Keratinocyte (primary cell): ENCODE results near the gene CMIP.

Experiments
- EZH2 ChIP-seq: IDR thresholded peaks from one replicate; pipeline ENCODE4 v1.6.1; 2012; ENCODE audit warnings: inconsistent platforms, mild to moderate bottlenecking, low read length, moderate library complexity
- TF ChIP-seq, protein P1 (sequence below), 3 experiments: IDR thresholded peaks in 1 of 3; conservative IDR thresholded peaks in 1 of 3; optimal IDR thresholded peaks in 1 of 3; 2 replicates in 2 of 3; 3 replicates in 1 of 3; pipeline versions ENCODE3 to v1.5.1; 2011; ENCODE audit warnings: low read length in 3 of 3, mild to moderate bottlenecking in 3 of 3, moderate library complexity in 2 of 3, control low read depth in 1 of 3, inconsistent platforms in 1 of 3; ENCODE audit not compliant: insufficient read depth in 2 of 3; ENCODE audit errors: extremely low read depth in 1 of 3

DNA sequence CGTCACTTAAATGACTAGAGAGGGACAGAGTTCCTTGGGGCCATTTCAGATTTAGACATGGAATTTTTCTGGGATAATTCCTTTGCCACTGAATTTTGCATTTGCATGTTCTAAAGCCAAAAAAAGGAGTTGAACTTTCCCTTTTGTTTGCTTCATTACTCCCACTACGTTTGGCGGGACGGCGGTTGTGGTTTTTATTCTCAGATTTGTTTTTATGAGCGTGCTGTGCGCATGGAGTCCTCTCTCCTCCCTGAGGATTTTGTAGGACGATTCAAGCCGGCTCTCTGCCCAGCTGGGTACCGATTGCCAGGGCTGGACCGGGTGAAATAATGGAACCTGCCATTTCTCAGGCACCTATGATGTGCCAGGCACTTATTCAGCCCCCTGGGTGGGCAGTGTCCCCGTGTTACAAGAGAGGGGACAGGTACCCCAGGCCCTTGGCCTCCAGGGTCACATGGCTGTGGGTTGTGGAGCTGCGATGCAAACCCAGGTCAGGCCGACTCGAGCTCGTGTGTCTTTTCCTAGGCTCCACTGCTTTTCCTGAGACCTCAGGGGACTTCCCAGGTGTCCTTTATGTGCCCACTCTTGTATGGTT, 18.8 kb downstream of the CMIP start:
- TF ChIP-seq, protein P1, sequence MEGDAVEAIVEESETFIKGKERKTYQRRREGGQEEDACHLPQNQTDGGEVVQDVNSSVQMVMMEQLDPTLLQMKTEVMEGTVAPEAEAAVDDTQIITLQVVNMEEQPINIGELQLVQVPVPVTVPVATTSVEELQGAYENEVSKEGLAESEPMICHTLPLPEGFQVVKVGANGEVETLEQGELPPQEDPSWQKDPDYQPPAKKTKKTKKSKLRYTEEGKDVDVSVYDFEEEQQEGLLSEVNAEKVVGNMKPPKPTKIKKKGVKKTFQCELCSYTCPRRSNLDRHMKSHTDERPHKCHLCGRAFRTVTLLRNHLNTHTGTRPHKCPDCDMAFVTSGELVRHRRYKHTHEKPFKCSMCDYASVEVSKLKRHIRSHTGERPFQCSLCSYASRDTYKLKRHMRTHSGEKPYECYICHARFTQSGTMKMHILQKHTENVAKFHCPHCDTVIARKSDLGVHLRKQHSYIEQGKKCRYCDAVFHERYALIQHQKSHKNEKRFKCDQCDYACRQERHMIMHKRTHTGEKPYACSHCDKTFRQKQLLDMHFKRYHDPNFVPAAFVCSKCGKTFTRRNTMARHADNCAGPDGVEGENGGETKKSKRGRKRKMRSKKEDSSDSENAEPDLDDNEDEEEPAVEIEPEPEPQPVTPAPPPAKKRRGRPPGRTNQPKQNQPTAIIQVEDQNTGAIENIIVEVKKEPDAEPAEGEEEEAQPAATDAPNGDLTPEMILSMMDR (optimal IDR thresholded peaks at IDR 0.05 in 1 of 3, IDR thresholded peaks at IDR 0.05 in 1 of 3, conservative IDR thresholded peaks at IDR 0.05 in 1 of 3; ENCODE audit: extremely low read depth in 1 of 3, insufficient read depth in 2 of 3, low read length in 3 of 3): no peak
- no peak for TF ChIP-seq EZH2
